ENCODE data around the gene LRRC74A. TPM values are rescaled to one million over a fixed set of nuclear protein-coding genes. Genes with fewer than 3 reads are reported as not detected.

The LRRC74A gene
- total RNA-seq, 1 experiment from 2014 or later: not detected

DNA sequence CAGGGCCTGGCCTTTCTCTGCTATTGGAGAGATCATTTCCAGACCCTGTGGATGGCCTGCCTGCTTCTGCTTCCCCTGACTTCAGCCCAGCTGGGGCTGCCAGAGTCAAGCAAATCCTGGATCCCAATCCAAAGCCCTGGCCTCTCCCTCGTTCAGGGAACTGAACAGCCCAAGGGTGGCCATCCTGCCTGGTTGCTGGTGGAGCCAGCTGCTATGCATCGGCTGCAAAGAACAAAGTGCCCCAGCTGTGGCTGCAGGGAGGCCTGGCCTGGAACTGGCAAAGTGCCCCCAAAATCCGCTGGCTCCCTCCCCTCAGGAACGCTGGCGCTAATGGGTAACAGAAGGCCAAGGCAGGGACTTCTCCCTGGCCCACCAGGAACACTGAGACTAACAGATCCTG, 56.4 kb downstream of the LRRC74A start:
- H2AK5ac ChIP-seq (ENCODE audit: insufficient read length, low read length): no peak overlapping the region
- H3K4me2 ChIP-seq (ENCODE audit: insufficient read depth, insufficient read length, low read length): no peak overlapping the region
- H3K18ac ChIP-seq (ENCODE audit: insufficient read length, low read depth, low read length): no peak overlapping the region
- H2BK12ac ChIP-seq (ENCODE audit: insufficient read length, low read depth, low read length): no peak overlapping the region
- H2AFZ ChIP-seq (ENCODE audit: low read length): no peak overlapping the region
- H4K8ac ChIP-seq (replicated peaks; ENCODE audit: insufficient read length, low read depth, low read length): no peak overlapping the region
- no peaks in the 10 kb centered on the region for H3K79me2 ChIP-seq (ENCODE audit: insufficient read depth, low read length)
- H4K5ac ChIP-seq (ENCODE audit: insufficient read length, low read depth, low read length): no peak overlapping the region
- Mint-ChIP-seq H3K27me3 (ENCODE audit: low read depth) (peaks cover 3% of the 10 kb centered on the region; the same call in 1 of the 2 replicates), H3K4me1 (peaks cover 10 to 21% of the 10 kb centered on the region in 2 experiments), H3K27ac (no peak overlapping the region), H3K9me3 (peaks cover 0 to 3% of the 10 kb centered on the region in 2 experiments; a peak in 1 of 5 replicates), H3K36me3 (ENCODE audit: insufficient read depth in 1 of 3, low read depth in 3 of 3) (no peaks in the 10 kb centered on the region), H3K4me3 (no peak overlapping the region; a peak in 1 of 5 replicates)
- no peaks in the 10 kb centered on the region for H3K9me3 ChIP-seq (ENCODE audit: control insufficient read depth, low read depth, low read length)
- no peak overlapping the region for H4K91ac ChIP-seq (ENCODE audit: insufficient read length, low read depth, low read length)
- no peaks in the 10 kb centered on the region for H4K20me1 ChIP-seq (ENCODE audit: control insufficient read depth, insufficient read depth, insufficient read length)
- no peak overlapping the region for H3K23ac ChIP-seq (ENCODE audit: insufficient read length, low read depth, low read length)
- WGBS (ENCODE audit: extremely low coverage, insufficient read length, low lambda C conversion rate): no CpG with 5 or more reads among the region's 5 CpGs
- no peak overlapping the region for H2BK5ac ChIP-seq (ENCODE audit: insufficient read length, low read length)
- H3T11ph ChIP-seq (ENCODE audit: low read length): no peak overlapping the region
- no peak overlapping the region for H3K4ac ChIP-seq (ENCODE audit: low read depth, low read length)
- H3K27ac ChIP-seq (ENCODE audit: insufficient read length, low read depth, low read length): no peak overlapping the region
- H2BK20ac ChIP-seq (ENCODE audit: low read depth, low read length, poor library complexity, severe bottlenecking): no peak overlapping the region
- no peaks in the 10 kb centered on the region for H3K23me2 ChIP-seq (ENCODE audit: insufficient read length, low read depth, low read length, poor library complexity, severe bottlenecking)
- no peak overlapping the region for H3K9ac ChIP-seq (ENCODE audit: extremely low read depth, insufficient read length, low read length)
- no peak overlapping the region for H3K14ac ChIP-seq (ENCODE audit: insufficient read depth, low read length)
- H2BK120ac ChIP-seq (ENCODE audit: low read depth, low read length, poor library complexity, severe bottlenecking): no peak overlapping the region
- H3K27me3 ChIP-seq (ENCODE audit: insufficient read depth, low read length): no peaks in the 10 kb centered on the region
- TF ChIP-seq, protein P1, sequence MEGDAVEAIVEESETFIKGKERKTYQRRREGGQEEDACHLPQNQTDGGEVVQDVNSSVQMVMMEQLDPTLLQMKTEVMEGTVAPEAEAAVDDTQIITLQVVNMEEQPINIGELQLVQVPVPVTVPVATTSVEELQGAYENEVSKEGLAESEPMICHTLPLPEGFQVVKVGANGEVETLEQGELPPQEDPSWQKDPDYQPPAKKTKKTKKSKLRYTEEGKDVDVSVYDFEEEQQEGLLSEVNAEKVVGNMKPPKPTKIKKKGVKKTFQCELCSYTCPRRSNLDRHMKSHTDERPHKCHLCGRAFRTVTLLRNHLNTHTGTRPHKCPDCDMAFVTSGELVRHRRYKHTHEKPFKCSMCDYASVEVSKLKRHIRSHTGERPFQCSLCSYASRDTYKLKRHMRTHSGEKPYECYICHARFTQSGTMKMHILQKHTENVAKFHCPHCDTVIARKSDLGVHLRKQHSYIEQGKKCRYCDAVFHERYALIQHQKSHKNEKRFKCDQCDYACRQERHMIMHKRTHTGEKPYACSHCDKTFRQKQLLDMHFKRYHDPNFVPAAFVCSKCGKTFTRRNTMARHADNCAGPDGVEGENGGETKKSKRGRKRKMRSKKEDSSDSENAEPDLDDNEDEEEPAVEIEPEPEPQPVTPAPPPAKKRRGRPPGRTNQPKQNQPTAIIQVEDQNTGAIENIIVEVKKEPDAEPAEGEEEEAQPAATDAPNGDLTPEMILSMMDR (conservative IDR thresholded peaks at IDR 0.05): no peak
- H3K79me1 ChIP-seq (ENCODE audit: insufficient read depth, low read depth, low read length, poor library complexity, severe bottlenecking): no peaks in the 10 kb centered on the region
- H3K56ac ChIP-seq (ENCODE audit: insufficient read length, low read depth, low read length): no peak overlapping the region
- H2BK15ac ChIP-seq (ENCODE audit: low read depth, low read length): no peak overlapping the region
- DNase-seq: no peak
- H3K4me1 ChIP-seq (ENCODE audit: insufficient read depth, low read length): no peaks in the 10 kb centered on the region

Measured in H9 (cell line).